MV-4-11 (cell line): ENCODE data around the gene SAMHD1.
"Not testable (repeated sequence)": the region's sequence is repeated elsewhere in the genome, so short reads cannot be mapped to it uniquely, and the experiment has no call there.

Experiments
- DNase-seq: peaks from one replicate; lab custom pipeline; 2025; lab: John Stamatoyannopoulos, UW

The SAMHD1 gene

DNA sequence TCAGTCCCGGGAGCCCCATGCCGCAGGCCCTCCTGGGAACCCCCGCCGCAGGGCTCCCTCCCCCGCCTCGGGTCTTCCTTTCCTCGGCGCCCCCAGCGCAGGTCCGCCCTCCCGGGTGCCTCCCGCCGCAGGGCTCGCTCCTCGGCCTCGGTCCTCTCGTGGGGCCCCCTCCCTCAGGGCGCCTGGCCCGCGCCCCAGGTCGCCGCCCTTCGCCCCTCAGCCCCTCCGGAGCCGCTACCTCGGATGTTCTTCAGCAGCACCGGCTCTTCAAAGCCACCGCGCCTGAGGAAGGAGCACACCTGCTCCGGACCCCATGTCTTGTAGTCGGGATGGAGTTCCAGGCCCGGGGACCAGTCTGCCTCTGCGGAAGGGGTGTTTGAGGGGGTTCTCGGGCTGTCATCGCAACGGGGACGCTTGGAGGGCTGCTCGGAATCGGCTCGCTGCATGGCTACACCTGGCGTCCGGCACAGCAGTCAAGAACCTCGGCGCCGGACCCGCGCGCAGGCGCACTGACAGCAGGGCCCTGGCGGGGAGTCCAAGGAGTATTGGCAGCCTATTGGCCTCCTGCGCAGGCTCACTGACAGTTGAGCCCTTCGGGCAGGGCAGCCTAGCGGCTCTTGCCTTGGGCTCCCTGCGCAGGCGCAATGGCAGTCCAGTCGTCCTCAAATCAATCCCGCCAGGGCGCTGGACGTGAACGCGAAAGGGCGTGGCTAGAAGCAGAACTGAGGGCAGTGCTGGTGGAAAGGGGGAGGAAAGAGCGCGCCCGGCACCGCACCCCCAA lies at the start of gene SAMHD1:
Gene SAMHD1, minus strand, starts transcription at position 511 of the 781 bp plus-strand sequence. Its CDS starts 65 bp downstream, at position 446.
- DNase-seq: peak; percentile 99

DNA sequence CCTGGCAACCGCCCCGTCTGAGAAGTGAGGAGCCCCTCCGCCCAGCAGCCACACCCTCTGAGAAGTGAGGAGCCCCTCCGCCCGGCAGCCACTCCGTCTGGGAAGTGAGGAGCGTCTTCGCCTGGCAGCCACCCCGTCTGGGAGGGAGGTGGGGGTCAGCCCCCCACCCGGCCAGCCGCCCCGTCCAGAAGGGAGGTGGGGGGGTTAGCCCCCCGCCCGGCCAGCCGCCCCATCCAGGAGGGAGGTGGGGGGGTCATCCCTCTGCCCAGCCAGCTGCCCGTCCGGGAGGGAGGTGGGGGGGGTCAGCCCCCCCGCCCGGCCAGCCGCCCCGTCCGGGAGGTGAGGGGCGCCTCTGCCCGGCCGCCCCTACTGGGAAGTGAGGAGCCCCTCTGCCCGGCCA lies 48.7 kb upstream of the SAMHD1 start:
- DNase-seq: not testable (repeated sequence)

DNA sequence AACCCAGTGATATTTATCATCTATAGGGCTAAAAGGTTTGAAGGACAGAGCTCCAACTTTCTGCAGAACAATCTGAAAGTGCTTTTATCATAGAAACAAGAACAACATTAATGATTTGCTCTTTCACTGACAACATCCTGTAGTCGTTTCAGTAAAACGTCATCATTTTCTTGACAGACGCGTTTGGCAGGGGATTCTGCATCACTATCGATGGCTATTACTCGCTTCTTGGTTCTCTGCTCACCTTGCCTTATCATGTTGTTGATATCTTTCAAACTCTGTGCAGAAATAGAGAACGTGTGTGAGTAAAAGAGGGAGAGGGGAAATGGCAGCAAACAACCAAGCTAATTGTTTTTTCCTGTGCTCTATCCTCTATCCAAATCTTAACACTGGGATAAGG lies 47.1 kb upstream of the SAMHD1 start:
- no peak for DNase-seq

DNA sequence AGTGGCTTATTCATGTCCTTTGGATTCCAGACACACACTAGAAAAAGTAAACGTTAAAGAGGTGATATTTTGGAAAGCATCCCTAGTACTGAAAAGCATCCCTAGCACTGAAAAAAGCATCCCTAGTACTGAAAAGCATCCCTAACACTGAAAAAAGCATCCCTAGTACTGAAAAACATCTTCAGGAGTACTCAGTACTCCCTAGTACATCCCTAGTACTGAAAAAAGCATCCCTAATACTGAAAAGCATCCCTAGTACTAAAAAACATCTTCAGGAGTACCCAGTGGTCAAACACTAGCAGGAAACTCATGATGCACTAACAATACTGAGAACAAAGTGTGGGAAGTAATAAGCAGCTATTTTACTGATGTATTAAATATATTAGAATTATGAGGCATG lies 45.6 kb upstream of the SAMHD1 start:
- no peak for DNase-seq

DNA sequence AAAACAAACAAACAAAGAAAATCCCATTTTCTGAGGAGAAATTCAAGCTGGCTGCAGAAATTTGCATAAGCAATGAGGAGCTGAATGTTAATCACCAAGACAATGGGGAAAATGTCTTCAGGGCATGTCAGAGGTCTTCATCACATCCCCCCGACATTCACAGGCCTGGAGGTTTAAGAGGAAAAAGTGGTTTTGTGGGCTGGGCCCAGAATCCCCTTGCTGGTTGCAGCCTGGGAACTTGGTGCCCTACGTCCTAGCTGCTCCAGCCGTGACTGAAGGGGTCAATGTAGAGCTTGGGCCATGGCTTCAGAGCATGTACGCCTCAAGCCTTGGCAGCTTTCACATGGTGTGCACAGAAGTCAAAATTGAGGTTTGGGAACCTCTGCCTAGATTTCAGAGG lies 42.7 kb upstream of the SAMHD1 start:
- not testable (repeated sequence) for DNase-seq

DNA sequence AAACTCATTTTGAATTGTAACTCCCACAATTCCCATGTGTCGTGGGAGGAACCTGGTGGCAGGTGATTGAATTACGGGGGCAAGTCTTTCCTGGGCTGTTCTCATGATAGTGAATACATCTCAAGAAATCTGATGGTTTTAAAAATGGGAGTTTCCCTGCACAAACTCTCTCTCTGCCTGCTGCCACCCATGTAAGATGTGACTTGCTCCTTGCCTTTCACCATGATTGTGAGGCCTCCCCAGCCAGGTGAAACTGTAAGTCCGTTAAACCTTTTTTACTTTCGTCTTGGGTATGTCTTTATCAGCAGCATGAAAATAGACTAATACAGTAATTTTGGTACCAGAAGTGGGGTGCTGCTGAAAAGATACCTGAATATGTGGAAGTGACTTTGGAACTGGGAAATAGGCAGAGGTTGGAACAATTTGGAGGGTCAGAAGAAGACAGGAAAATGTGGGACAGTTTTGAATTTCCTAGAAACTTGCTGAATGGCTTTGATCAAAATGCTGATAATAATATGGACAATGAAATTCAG lies 41.4 kb upstream of the SAMHD1 start:
- DNase-seq: no peak

DNA sequence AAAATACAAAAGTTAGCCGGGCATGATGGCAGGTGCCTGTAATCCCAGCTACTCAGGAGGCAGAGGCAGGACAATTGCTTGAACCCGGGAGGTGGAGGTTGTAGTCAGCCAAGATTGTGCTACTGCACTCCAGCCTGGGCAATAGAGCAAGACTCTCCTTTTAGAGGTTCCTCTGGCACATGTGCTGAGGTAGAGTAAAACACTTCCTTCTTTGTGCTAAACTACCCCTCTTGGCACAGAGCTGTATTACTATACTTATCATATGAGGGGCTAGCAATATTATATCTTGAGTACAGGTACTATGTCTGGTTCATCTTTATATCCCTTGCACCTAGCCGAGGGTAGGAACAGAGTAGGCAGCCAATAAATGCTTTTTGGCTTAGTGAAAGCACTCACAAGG lies 40.2 kb upstream of the SAMHD1 start:
- peak; percentile 12 for DNase-seq

DNA sequence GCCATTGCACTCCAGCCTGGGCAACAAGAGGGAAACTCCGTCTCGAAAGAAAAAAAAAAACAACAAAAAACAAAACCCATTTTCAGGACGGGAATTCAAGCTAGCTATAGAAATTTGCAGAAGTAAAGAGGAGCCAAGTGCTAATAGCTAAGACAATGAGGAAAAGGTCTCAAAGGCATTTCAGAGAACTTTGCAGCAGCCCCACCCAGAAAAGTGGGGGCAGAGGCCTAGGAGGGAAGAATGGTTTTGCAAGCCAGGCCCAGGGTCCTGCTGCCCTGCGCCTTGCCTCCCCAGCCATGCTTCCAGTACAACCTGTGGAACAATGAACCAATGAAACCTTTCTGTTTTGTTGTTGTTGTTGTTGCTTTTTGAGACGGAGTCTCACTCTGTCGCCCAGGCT lies 38.3 kb upstream of the SAMHD1 start:
- DNase-seq: peak; percentile 64

DNA sequence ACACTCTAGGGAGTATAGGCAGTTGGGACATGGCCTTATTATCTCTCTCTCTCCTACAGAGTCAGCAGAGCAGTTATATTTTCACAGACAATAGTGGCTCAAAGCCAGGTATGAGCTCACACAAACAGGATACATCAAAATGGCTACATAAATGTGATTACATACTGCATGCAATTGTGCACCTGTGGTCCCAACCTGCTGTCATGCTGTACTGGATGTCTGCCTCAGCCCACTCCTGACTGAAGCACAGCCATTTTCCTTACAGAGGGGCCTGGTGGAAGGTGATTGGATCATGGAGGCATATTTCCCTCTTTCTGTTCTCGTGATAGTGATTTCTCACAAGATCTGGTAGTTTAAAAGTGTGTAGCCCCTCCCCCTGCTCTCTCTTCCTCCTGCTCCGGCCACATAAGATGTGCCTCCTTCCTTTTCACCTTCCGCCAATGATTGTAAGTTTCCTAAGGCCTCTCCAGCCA lies 37.0 kb upstream of the SAMHD1 start:
- peak; percentile 65 for DNase-seq

DNA sequence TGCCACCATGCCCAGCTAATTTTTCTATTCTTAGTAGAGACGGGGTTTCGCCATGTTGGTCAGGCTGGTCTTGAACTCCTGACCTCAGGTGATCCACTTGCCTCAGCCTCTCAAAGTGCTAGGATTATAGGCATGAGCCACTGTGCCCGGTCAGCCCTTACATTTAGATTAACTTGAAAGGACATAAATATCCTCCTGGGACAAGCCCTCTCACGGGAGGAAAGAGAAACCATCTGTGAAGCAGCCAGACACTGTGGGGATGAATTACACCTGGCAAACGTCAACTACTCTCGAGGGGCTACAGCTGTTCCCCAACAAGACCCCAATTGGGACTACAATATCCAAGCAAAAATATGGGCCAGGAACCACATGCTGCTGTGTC lies 32.7 kb upstream of the SAMHD1 start:
- no peak for DNase-seq

DNA sequence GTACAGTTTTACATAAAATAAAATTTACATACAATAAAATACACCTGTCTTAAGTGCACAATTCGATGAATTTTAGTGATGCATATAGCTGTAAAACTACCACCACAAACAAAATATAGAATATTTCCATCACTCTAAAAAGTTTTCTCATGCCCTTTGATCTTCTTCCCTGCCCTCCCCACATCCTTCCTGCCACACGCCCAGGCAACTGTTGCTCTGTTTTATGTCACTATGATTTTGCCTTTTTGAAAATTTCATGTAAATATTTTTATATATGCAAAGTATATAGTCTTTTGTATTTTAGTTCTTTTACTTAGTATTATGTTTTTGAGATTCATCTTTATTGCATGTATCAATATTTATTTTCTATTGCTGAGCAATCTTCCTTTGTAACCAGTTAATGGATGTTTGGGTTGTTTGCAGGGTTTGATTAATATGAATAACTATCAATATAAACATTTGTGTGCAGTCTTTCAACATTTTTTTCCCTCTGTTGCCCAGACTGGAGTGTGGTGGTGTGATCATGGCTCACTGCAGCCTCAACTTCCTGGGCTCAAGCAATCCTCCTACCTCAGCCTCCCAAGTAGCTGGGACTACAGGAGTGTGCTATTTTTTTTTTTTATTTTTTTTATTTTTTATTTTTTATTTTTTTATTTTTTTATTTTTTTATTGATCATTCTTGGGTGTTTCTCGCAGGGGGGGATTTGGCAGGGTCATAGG lies 23.8 kb upstream of the SAMHD1 start:
- no peak for DNase-seq

DNA sequence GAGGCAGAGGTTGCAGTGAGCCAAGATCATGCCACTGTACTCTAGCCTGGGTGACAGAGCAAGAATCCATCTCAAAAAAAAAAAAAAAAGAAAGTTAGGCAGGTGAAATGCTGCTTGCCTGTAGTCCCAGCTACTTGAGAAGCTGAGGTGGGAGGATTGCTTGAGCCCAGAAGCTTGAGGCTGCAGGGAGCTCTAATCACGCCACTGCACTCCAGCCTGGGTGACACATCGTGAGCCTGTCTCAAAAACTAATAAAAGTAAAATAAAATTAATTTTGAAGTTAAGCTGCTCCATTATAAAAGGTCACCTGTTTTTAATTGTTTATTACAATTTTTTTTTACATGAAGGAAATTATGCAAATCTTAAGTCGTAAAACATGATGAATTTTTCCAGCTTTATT lies 23.2 kb upstream of the SAMHD1 start:
- no peak for DNase-seq

DNA sequence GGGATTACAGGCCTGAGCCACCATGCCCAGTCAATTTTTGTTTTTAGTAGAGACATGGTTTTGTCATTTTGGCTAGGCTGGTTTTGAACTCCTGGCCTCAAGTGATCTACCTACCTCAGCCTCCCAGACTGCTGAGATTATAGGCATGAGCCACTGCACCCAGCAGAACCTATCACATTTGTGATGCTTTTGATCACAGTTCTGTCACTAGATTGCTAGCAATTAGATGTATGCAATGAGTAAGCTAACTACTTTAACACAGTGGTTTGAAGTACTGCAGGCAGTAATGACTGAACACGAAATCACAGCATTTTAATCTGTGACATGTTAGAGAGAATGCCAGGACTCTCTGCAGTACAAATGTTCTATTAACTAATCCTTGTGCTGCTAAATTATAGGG lies 19.6 kb upstream of the SAMHD1 start:
- DNase-seq: no peak

DNA sequence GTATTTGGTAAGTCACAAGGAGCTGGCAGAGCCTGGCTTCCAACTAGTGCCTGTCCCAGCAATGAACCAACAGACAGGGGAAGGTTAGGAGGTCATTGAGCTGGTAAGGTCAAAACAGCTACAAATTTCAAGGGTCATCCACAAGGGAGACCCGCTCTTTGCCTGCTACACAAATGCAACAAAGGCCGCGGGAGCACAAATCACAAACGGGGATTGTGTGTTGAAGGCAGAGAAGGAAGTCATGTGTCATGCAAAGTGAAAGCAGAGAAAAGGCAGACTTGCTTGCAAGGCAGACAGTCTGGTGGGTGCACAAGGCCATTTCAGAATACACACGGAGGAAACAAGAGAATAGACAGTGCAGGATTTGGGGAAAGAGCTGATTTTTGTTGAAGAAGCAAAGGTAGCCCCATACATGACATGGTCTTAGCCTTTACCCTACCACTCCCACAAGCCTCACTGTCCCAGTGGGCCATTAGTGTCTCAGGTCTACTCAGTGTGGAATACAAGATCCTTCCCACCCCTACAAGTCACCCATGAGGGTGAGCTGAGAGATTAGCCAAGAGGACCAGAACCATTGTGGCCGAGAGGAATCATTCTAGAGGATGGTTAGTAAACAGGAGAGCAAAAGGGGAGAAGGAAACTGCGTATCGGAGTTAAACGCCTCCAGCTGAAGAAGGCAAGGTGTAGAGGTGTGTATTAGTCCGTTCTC lies 18.1 kb upstream of the SAMHD1 start:
- peak; percentile 23 for DNase-seq

DNA sequence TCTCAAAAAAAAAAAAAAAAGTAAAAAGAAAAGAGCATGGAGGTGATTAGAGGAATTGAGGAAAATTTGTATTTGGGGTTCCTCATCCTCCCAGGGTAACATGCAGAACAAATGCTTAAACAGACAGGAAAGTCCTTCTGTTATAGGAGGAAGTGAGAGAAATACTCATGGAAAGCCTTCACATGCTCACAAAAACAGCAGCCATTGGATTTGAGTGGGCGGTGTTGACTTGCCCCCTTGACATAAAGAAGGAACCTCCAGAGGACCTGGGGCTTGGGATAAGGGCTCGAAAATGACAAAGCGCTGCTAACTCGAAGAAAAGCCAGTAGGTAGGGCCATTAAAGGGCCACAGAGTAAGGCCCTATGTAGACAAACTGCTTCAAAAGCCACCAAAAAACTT lies 17.5 kb upstream of the SAMHD1 start:
- peak; percentile 77 for DNase-seq

DNA sequence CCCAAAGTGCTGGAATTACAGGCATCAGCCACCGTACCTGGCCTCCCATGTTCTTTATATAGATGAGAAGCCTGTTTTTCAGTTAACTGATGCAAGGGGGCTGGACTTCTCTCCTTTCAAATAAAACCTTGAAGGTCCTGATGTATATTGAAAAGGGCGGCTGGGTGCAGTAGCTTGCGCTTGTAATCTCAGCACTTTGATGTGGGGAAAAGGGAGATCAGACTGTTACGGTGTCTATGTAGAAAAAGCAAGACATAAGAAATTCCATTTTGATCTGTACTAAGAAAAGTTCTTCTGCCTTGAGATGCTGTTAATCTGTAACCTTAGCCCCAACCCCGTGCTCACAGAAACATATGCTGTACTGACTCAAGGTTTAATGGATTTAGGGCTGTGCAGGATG lies 16.1 kb upstream of the SAMHD1 start:
- no peak for DNase-seq

DNA sequence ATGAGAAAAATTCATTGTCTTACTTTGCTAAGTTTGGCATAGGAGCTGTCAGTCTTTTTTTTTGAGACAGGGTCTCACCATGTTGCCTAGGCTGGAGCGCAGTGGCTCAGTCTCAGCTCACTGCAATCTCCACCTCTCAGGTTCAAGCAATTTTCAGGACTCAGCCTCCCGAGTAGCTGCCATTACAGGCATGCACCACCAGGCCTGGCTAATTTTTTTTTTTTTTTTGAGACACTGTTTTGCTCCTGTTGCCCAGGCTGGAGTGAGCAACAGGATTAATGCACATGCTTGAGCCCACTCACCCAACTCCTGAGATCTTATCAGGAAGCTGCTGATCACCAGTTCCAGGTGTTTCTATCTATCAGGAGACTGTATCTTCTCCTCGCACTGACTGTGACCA lies 15.5 kb upstream of the SAMHD1 start:
- not testable (repeated sequence) for DNase-seq

DNA sequence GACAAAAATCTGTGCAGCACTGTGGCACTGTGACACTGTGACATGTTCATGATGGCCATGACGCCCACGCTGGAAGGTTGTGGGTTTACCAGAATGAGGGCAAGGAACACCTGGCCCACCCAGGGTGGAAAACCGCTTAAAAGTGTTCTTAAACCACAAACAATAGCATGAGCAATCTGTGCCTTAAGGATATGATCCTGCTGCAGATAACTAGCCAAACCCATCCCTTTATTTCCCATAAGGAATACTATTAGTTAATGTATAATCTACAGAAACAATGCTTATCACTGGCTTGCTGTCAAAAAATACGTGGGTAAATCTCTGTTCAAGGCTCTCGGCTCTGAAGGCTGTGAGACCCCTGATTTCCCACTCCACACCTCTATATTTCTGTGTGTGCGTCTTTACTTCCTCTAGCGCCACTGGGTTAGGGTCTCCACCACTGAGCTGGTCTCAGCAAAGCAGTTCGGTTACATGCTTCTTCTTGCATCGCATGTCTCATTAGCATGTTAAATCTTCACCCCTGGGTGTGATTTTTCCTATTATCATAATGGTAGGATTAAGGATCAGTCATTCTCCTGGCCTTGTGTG lies 10.9 kb upstream of the SAMHD1 start:
- not testable (repeated sequence) for DNase-seq

DNA sequence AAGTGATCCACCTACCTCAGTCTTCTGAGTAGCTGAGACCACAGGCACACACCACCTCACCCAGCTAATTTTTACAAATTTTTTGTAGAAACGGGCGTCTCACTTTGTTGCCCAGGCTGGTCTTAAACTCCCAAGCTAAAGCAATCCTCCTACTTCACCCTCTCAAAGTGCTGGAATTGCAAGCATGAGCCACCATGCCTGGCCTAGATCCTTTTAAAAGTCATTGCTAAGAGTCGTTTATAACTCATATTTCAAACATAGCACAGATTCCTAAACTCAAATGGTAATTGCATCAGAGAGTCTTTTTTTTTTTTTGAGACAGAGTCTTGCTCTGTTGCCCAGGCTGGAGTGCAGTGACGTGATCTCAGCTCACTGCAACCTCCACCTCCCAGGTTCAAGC lies 7.7 kb upstream of the SAMHD1 start:
- DNase-seq: no peak

DNA sequence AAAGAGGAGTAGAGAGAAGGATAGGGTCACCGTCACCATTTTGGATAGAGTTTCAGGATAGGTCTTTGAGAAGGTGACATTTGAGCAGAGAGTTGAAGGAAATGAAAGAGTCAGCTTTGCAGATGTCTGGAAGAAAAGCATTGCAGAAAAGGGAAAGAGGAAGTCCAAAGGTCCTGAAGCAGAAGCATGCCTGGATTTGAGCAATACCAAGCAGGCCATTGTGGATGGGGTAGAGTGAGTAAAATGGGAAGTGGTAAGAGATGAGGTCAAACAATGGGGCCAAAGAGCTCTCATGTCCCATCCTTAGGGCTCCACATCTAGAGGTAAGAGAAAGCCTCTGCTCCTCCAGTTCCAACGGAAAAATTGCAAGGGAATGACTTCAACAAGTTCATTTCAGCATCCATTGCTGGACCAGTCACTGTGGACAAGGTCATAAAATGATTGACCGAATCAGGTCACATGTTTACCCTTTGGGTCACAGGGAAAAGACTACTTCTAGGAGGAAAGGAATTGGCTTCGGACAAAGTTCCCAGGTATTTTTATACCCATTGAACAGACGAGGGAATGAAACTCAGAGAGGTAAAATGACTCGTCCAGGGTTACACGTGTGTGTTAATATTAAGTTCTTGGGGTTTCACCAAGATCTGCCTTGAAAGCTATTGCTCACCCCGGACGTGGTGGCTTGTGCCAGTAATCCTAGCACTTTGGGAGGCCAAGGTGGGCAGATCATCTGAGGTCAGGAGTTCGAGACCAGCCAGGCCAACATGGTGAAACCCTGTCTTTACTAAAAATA lies 6.6 kb upstream of the SAMHD1 start:
- DNase-seq: peak; percentile 99

DNA sequence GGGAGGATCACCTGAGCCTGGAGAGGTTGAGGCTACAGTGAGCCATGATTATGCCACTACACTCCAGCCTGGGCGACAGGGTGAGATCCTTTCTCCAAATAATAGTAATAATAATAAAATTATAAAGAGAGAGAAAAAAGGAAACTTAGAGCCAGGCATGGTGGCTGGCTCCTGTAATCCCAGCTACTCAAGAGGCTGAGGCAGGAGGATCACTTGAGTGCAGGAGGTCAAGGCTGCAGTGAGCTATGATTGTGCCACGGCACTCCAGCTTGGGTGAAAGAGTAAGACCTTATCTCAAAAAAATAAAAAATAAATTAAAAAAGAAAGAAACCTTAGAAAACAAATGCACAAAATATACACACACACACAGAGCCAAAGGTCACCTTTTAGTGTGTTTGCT lies 5.2 kb upstream of the SAMHD1 start:
- DNase-seq: no peak
